ENCODE results near the gene EDDM3A. TPM values are rescaled to one million over a fixed set of nuclear protein-coding genes. Genes with fewer than 3 reads are reported as not detected.

The EDDM3A gene
- total RNA-seq, 4 donors from 2014 or later, result not detected

DNA sequence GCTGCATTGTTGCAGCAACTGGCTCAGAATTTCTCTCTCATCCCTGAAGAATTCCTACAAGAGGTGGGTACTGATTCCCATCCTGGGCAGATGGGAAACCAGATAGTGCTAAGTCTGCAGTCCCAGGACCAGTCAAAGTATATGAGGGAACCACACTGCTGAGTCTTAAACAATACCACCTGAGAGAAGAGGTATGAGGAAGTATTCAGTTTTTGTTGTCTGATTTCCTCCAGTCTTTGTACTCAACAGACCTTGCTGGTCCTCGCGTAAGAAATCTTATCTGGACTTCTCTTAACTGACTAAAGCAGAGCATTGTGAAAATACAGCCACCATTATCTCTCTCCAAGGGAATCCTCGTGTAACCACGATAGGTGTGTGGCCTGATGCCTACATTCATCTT lies 3.6 kb upstream of the EDDM3A start:
- WGBS, 2 donors, result 87 to 91% methylated on average over 4 of the region's 4 CpGs
- TF ChIP-seq, protein P1, sequence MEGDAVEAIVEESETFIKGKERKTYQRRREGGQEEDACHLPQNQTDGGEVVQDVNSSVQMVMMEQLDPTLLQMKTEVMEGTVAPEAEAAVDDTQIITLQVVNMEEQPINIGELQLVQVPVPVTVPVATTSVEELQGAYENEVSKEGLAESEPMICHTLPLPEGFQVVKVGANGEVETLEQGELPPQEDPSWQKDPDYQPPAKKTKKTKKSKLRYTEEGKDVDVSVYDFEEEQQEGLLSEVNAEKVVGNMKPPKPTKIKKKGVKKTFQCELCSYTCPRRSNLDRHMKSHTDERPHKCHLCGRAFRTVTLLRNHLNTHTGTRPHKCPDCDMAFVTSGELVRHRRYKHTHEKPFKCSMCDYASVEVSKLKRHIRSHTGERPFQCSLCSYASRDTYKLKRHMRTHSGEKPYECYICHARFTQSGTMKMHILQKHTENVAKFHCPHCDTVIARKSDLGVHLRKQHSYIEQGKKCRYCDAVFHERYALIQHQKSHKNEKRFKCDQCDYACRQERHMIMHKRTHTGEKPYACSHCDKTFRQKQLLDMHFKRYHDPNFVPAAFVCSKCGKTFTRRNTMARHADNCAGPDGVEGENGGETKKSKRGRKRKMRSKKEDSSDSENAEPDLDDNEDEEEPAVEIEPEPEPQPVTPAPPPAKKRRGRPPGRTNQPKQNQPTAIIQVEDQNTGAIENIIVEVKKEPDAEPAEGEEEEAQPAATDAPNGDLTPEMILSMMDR (IDR thresholded peaks at IDR 0.05), result no peak
- TF ChIP-seq EP300 (IDR thresholded peaks at IDR 0.05), result no peak
- TF ChIP-seq POLR2A (IDR thresholded peaks at IDR 0.05), result no peak

DNA sequence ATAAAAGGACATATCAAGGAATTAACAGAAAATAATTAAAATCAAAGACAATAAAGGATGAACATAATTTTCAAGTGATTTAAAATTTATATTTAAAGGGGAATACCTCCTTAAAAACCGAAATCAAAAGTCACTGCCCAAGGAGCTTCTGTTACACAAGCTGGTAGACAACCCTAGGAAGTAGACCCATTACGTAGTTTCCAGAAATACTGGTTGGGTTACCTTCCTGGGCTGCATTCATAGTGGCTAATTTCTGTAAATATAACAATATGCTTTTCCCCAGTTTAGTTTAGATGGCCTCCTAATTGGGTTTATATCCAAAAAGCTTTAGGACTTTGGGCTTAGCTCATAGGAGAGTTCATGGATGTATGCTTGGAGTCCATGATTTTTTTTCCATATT lies 2.1 kb upstream of the EDDM3A start:
- Histone ChIP-seq H3K36me3 (no peaks in the 10 kb centered on the region), H3K4me3 (no peak overlapping the region), H3K9me3 (no peaks in the 10 kb centered on the region), H3K27me3 (no peaks in the 10 kb centered on the region), H3K4me1 (no peaks in the 10 kb centered on the region), H3K27ac (no peak overlapping the region)
- DNase-seq (ENCODE audit: low spot score in 2 of 2), result no peak
- TF ChIP-seq, protein P1 (IDR thresholded peaks at IDR 0.05), result no peak
- TF ChIP-seq EP300 (IDR thresholded peaks at IDR 0.05) (no peak), POLR2A (IDR thresholded peaks at IDR 0.05) (no peak)
- 89 to 90% methylated on average over 2 of the region's 2 CpGs for WGBS, 2 donors

More for the DNA sequence above, 3.6 kb upstream of the EDDM3A start:
- H3K36me3 ChIP-seq, result no peaks in the 10 kb centered on the region
- no peak overlapping the region for H3K27ac ChIP-seq
- no peaks in the 10 kb centered on the region for H3K9me3 ChIP-seq
- no peaks in the 10 kb centered on the region for H3K4me1 ChIP-seq
- no peak for DNase-seq (ENCODE audit: low spot score in 2 of 2)
- H3K27me3 ChIP-seq, result no peaks in the 10 kb centered on the region
- H3K4me3 ChIP-seq, result no peak overlapping the region

DNA sequence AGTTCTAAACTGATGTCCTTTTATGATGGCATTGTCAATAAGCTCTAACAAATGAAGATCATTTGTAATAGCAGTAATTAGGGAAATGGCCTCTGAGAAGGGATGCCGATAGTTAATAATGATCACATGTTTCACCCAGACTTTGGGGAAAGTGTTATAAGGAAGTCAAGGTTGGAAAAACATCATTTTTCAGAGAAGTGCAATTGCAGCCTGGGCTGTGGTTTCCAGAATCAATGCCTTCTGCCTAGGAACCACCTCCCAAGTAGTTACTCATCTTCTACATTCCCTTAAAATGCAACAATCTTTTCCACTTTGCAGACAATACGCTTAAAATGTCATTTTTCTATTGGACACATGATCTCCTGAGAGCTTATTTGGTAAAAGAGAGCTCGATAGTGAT lies 879 bp downstream of the EDDM3A start:
- H3K4me3 ChIP-seq, result no peak overlapping the region
- WGBS, 2 donors, result 86% methylated on average over 3 of the region's 3 CpGs
- H3K27ac ChIP-seq, result no peak overlapping the region
- no peak for DNase-seq (ENCODE audit: low spot score in 2 of 2)
- TF ChIP-seq, protein P1 (IDR thresholded peaks at IDR 0.05), result no peak
- TF ChIP-seq EP300 (IDR thresholded peaks at IDR 0.05) (no peak), POLR2A (IDR thresholded peaks at IDR 0.05) (no peak)
- H3K27me3 ChIP-seq, result no peaks in the 10 kb centered on the region
- no peaks in the 10 kb centered on the region for H3K4me1 ChIP-seq
- peaks cover 0 to 1% (median 0%) of the 10 kb centered on the region in 4 donors for H3K9me3 ChIP-seq
- no peaks in the 10 kb centered on the region for H3K36me3 ChIP-seq

DNA sequence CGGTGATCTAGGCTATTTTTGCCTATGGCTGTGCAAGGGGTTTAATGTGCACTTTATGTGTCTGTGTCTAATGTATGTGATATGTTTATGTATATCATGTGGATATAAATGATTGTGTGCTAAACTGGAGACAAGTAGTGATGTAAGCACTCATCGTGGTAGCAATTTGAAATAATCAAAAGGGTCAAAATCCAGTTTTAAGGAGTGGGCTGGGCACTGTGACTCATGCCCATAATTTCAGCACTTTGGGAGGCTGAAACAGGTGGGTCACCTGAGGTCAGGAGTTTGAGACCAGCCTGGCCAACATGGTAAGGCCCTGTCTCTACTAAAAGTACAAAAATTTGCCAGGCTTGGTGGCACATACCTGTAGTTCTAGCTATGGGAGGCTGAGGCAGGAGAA lies 2.8 kb downstream of the EDDM3A start:
- H3K27me3 ChIP-seq, result no peaks in the 10 kb centered on the region
- H3K4me1 ChIP-seq, result no peaks in the 10 kb centered on the region
- peaks cover 0 to 18% (median 2%) of the 10 kb centered on the region in 4 donors for H3K9me3 ChIP-seq
- no peaks in the 10 kb centered on the region for H3K36me3 ChIP-seq
- H3K27ac ChIP-seq, result no peak overlapping the region
- 95 to 97% methylated on average over 2 of the region's 2 CpGs for WGBS, 2 donors
- H3K4me3 ChIP-seq, result no peak overlapping the region
- TF ChIP-seq EP300 (IDR thresholded peaks at IDR 0.05) (no peak), POLR2A (IDR thresholded peaks at IDR 0.05) (no peak)
- TF ChIP-seq, protein P1 (IDR thresholded peaks at IDR 0.05), result no peak
- DNase-seq (ENCODE audit: low spot score in 2 of 2), result no peak

DNA sequence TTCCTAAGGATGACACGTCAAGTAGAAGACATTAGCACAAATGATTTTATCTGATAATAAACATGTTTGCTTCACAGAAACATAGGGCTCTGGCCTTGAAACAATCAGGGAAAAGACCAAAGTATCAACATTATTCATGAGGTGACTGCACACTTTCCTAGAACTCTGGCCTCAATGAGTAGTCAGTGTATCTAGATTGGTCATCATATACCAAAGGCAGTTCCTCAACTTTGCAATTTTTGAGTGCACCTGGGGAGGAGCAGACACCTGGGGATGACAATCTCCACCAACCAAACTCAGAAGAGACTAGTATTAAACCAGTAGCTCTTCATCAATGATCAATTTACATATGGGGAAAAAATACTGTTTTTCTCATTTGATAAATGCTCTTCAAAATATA lies 4.5 kb downstream of the EDDM3A start:
- WGBS, 2 donors, result 79 to 87% methylated on average over 1 of the region's 1 CpG
- Histone ChIP-seq H3K36me3 (no peaks in the 10 kb centered on the region), H3K9me3 (peaks cover 0 to 18% (median 2%) of the 10 kb centered on the region in 4 donors), H3K27me3 (no peaks in the 10 kb centered on the region), H3K27ac (no peak overlapping the region), H3K4me1 (no peaks in the 10 kb centered on the region), H3K4me3 (no peak overlapping the region)
- TF ChIP-seq, protein P1 (IDR thresholded peaks at IDR 0.05), result no peak
- no peak for TF ChIP-seq POLR2A (IDR thresholded peaks at IDR 0.05)
- no peak for TF ChIP-seq EP300 (IDR thresholded peaks at IDR 0.05)
- DNase-seq (ENCODE audit: low spot score in 2 of 2), result no peak

Data from tibial nerve (tissue), 4 donors.